ENCODE results near the gene FAM174B.

FAM174B gene

GRCh38 chr15:92638709-92639365 is 16.7 kb downstream of the FAM174B start:
- DNase-seq, result peak; percentile 72 to 82

- peak; percentile 87 to 92 for DNase-seq
Observed at GRCh38 chr15:92638291-92638708, 17.3 kb downstream of the FAM174B start.

- no peak for DNase-seq
Observed at GRCh38 chr15:92637626-92638025, 17.9 kb downstream of the FAM174B start.

GRCh38 chr15:92636908-92637481 is 18.6 kb downstream of the FAM174B start:
- DNase-seq, result peak; percentile 91 to 92

GRCh38 chr15:92636401-92636907 is 19.1 kb downstream of the FAM174B start:
- DNase-seq, result no peak

GRCh38 chr15:92634671-92635201 is 20.8 kb downstream of the FAM174B start:
- DNase-seq, result no peak

GRCh38 chr15:92634060-92634459 is 21.5 kb downstream of the FAM174B start:
- DNase-seq, result no peak

GRCh38 chr15:92633418-92633817 is 22.2 kb downstream of the FAM174B start:
- no peak for DNase-seq

GRCh38 chr15:92633001-92633400 is 22.6 kb downstream of the FAM174B start:
- DNase-seq, result no peak

GRCh38 chr15:92631721-92632120 is 23.9 kb downstream of the FAM174B start:
- DNase-seq, result no peak

- DNase-seq, result no peak
Observed at GRCh38 chr15:92629975-92630626, 25.5 kb downstream of the FAM174B start.

GRCh38 chr15:92629276-92629974 is 26.1 kb downstream of the FAM174B start:
- DNase-seq, result no peak

- DNase-seq, result no peak
Observed at GRCh38 chr15:92627014-92627413, 28.6 kb downstream of the FAM174B start.

- DNase-seq, result no peak
Observed at GRCh38 chr15:92625251-92625980, 30.2 kb downstream of the FAM174B start.

GRCh38 chr15:92624401-92624991 is 31.1 kb downstream of the FAM174B start:
- peak; percentile 11 to 33 for DNase-seq

GRCh38 chr15:92623435-92623834 is 32.1 kb downstream of the FAM174B start:
- peak; percentile 90 to 92 for DNase-seq

- no peak for DNase-seq
Observed at GRCh38 chr15:92621972-92622533, 33.5 kb downstream of the FAM174B start.

GRCh38 chr15:92620991-92621390 is 34.6 kb downstream of the FAM174B start:
- no peak for DNase-seq

GRCh38 chr15:92619145-92620101 is 36.2 kb downstream of the FAM174B start:
- DNase-seq, result no peak

Data from SHP77 (cell line).